HG03565 (cell line): ENCODE results near the gene UNC45A.
"Not testable (repeated sequence)": the region's sequence is repeated elsewhere in the genome, so short reads cannot be mapped to it uniquely, and the experiment has no call there.

Experiments used
- ATAC-seq: cut with Tn5 transposase; IDR thresholded peaks from one replicate; pipeline ENCODE4 v1.9.1; 2021; ENCODE audit warnings: mild to moderate bottlenecking, moderate library complexity; ENCODE audit not compliant: unreplicated experiment

UNC45A gene

GRCh38 chr15:90917569-90917968, 17.5 kb upstream of the UNC45A start:
- no peak for ATAC-seq

GRCh38 chr15:90918034-90918788, 16.9 kb upstream of the UNC45A start:
- no peak for ATAC-seq

- ATAC-seq, result no peak
Measured at GRCh38 chr15:90918835-90919234, 16.2 kb upstream of the UNC45A start.

GRCh38 chr15:90921887-90922286, 13.2 kb upstream of the UNC45A start:
- no peak for ATAC-seq

- peak; percentile 79 for ATAC-seq
Measured at GRCh38 chr15:90922712-90923322, 12.3 kb upstream of the UNC45A start.

- peak; percentile 66 for ATAC-seq
Measured at GRCh38 chr15:90924375-90924774, 10.7 kb upstream of the UNC45A start.

GRCh38 chr15:90926766-90927165, 8.3 kb upstream of the UNC45A start:
- not testable (repeated sequence) for ATAC-seq

- ATAC-seq, result not testable (repeated sequence)
Measured at GRCh38 chr15:90928106-90928505, 7.0 kb upstream of the UNC45A start.

GRCh38 chr15:90929246-90930019, 5.7 kb upstream of the UNC45A start:
- no peak for ATAC-seq

GRCh38 chr15:90930861-90931574, 4.1 kb upstream of the UNC45A start:
- ATAC-seq, result no peak

- no peak for ATAC-seq
Measured at GRCh38 chr15:90931575-90931827, 3.6 kb upstream of the UNC45A start.

- ATAC-seq, result peak; percentile 38
Measured at GRCh38 chr15:90931828-90932659, 3.0 kb upstream of the UNC45A start, which contains the start of gene HDDC3. Gene HDDC3, minus strand, starts transcription at chr15:90932549. Its CDS starts 9 bp downstream, at chr15:90932540.

GRCh38 chr15:90932660-90932991, 2.5 kb upstream of the UNC45A start:
- ATAC-seq, result no peak

GRCh38 chr15:90933301-90933700, 1.8 kb upstream of the UNC45A start:
- ATAC-seq, result no peak

GRCh38 chr15:90934256-90934948, 683 bp upstream of the UNC45A start:
- peak; percentile 27 for ATAC-seq

GRCh38 chr15:90936823-90937222, 1.7 kb downstream of the UNC45A start:
- no peak for ATAC-seq

- ATAC-seq, result no peak
Measured at GRCh38 chr15:90938261-90938660, 3.2 kb downstream of the UNC45A start.

- no peak for ATAC-seq
Measured at GRCh38 chr15:90939756-90940155, 4.7 kb downstream of the UNC45A start.

- no peak for ATAC-seq
Measured at GRCh38 chr15:90941038-90941437, 6.0 kb downstream of the UNC45A start.
